B cell (primary cell): ENCODE results near the gene CADM1. TPM values are rescaled to one million over a fixed set of nuclear protein-coding genes. Genes with fewer than 3 reads are reported as not detected.

Experiments used
- ATAC-seq: fragments of 200-7000 bp; cut with Tn5 transposase; one replicate; pipeline ENCODE4 v1.10.0; 2021; ENCODE audit warnings: low read depth, mild to moderate bottlenecking, moderate number of reproducible peaks, moderate library complexity
- CTCF ChIA-PET: fragments of 350-600 bp; sonication (Branson Sonifier 250); formaldehyde crosslinking; loops from one replicate; lab custom pipeline; 2021; ENCODE audit warnings: antibody characterized with exemption, inconsistent platforms; lab: Charles Lee
- POLR2A ChIA-PET: fragments of 350-600 bp; sonication (Branson Sonifier 250); formaldehyde crosslinking; loops from one replicate; lab custom pipeline; 2021; ENCODE audit warnings: antibody characterized with exemption; lab: Charles Lee
- DNase-seq: peaks from one replicate; pipeline ENCODE4 v3.0.0; 2013
- H2AFZ ChIP-seq: 2 replicates; pipeline ENCODE4 v1.6.1; 2012; ENCODE audit warnings: mild to moderate bottlenecking, low read depth, low read length; ENCODE audit not compliant: insufficient read depth, poor library complexity, severe bottlenecking
- H3K27ac ChIP-seq, 2 donors: 1 replicate in 1 of 2; 2 replicates in 1 of 2; pipeline ENCODE4 v1.5.1; 2012 to 2013; ENCODE audit warnings: low read length in 2 of 2, mild to moderate bottlenecking in 2 of 2, moderate library complexity in 1 of 2
- H3K27me3 ChIP-seq, 4 experiments: fragments of 200-600 bp in 1 of 4; sonication (generic) in 1 of 4; replicated peaks in 1 of 4; 1 replicate in 2 of 4; 2 replicates in 2 of 4; pipeline versions ENCODE4 v1.6.1 to v1.7.0; 2013 to 2016; ENCODE audit warnings: low read length in 3 of 4, mild to moderate bottlenecking in 2 of 4, mixed read lengths in 1 of 4, moderate library complexity in 1 of 4; ENCODE audit not compliant: insufficient read depth in 4 of 4, control insufficient read depth in 3 of 4; ENCODE audit errors: control extremely low read depth in 1 of 4
- H3K36me3 ChIP-seq, 2 experiments: replicated peaks in 1 of 2; 1 replicate in 1 of 2; 2 replicates in 1 of 2; pipeline versions ENCODE4 v1.6.1 to v1.7.1; 2013; ENCODE audit warnings: low read length in 1 of 2; ENCODE audit not compliant: insufficient read depth in 2 of 2, control insufficient read depth in 1 of 2; ENCODE audit errors: control extremely low read depth in 1 of 2, extremely low read depth in 1 of 2
- H3K4me1 ChIP-seq, 2 donors: fragments of 200-600 bp in 1 of 2; sonication (generic) in 1 of 2; 1 replicate in 1 of 2; 2 replicates in 1 of 2; pipeline versions ENCODE4 v1.5.1 to v1.6.1; 2013 to 2017; ENCODE audit warnings: low read length in 2 of 2; ENCODE audit not compliant: control insufficient read depth in 2 of 2, insufficient read depth in 2 of 2
- H3K4me2 ChIP-seq: replicated peaks from 2 replicates; pipeline ENCODE3; 2012; ENCODE audit warnings: mild to moderate bottlenecking, low read depth, low read length; ENCODE audit not compliant: poor library complexity, severe bottlenecking
- H3K4me3 ChIP-seq, 5 experiments: fragments of 200-600 bp in 1 of 5; sonication (generic) in 1 of 5; 1 replicate in 3 of 5; 2 replicates in 2 of 5; pipeline versions ENCODE4 v1.5.1 to v1.7.0; 2011 to 2016; ENCODE audit warnings: low read length in 4 of 5, mild to moderate bottlenecking in 4 of 5, low read depth in 2 of 5, control low read depth in 1 of 5, moderate library complexity in 1 of 5; ENCODE audit not compliant: insufficient read depth in 1 of 5; ENCODE audit errors: control extremely low read depth in 1 of 5, extremely low read depth in 1 of 5
- H3K79me2 ChIP-seq: fragments of 200-600 bp; sonication (generic); one replicate; pipeline ENCODE4 v1.6.0; 2016; ENCODE audit warnings: low read length; ENCODE audit not compliant: control insufficient read depth, insufficient read depth
- H3K9ac ChIP-seq: fragments of 200-600 bp; sonication (generic); 2 replicates; pipeline ENCODE4 v1.6.1; 2017; ENCODE audit warnings: mild to moderate bottlenecking, low read length, moderate library complexity
- H3K9me3 ChIP-seq, 3 donors: one replicate each; pipeline versions ENCODE4 v1.6.1 to v1.7.1; 2013; ENCODE audit warnings: low read length in 2 of 3; ENCODE audit not compliant: control insufficient read depth in 2 of 3, insufficient read depth in 1 of 3; ENCODE audit errors: control extremely low read depth in 1 of 3
- H4K20me1 ChIP-seq: 2 replicates; pipeline ENCODE4 v1.6.0; 2012; ENCODE audit warnings: mild to moderate bottlenecking, low read length; ENCODE audit not compliant: insufficient read depth, control insufficient read depth, poor library complexity, severe bottlenecking
- H3K27ac Mint-ChIP-seq: one replicate; pipeline ENCODE4 v1.8.0; 2021; ENCODE audit warnings: mixed read lengths
- H3K27me3 Mint-ChIP-seq: one replicate; pipeline ENCODE4 v1.8.0; 2021; ENCODE audit warnings: mixed read lengths
- H3K4me1 Mint-ChIP-seq: one replicate; pipeline ENCODE4 v1.8.0; 2021; ENCODE audit warnings: mixed read lengths
- H3K4me3 Mint-ChIP-seq: one replicate; pipeline ENCODE4 v1.8.0; 2021; ENCODE audit warnings: mixed read lengths
- H3K9me3 Mint-ChIP-seq: one replicate; pipeline ENCODE4 v1.8.0; 2022; ENCODE audit warnings: mixed read lengths; ENCODE audit not compliant: insufficient read depth
- EZH2 ChIP-seq: IDR thresholded peaks from 2 replicates; pipeline ENCODE4 v1.6.1; 2012; ENCODE audit warnings: borderline replicate concordance, low read depth, mild to moderate bottlenecking, moderate library complexity, low read length; ENCODE audit not compliant: insufficient read depth, poor library complexity, severe bottlenecking
- WGBS: methylation state at CpG from one replicate; pipeline ENCODE4 v1.1.5; 2013; ENCODE audit warnings: missing lambda C conversion rate; ENCODE audit not compliant: insufficient coverage; 5-methylcytosine and 5-hydroxymethylcytosine counted together
- intact Hi-C: fragments of 100-400 bp; cut with micrococcal nuclease; formaldehyde crosslinking; loops from one replicate; pipeline ENCODE4 v1.10.0; 2022
- polyA plus RNA-seq: library from polyadenylated mRNA; depleted of rRNA; stranded (reverse); fragments of >200 nt; gene quantifications from 2 replicates; pipeline ENCODE4 v1.2.3, GENCODE V29; 2012
- total RNA-seq, 2 donors: library from RNA; stranded (reverse); fragments of 120-200 nt in 1 of 2; gene quantifications; 1 replicate in 1 of 2; 2 replicates in 1 of 2; pipeline versions ENCODE4 v1.2.3 to v1.2.4, GENCODE V29; 2013 to 2022
- TF ChIP-seq, protein P1 (sequence below): fragments of 200-600 bp; IDR thresholded peaks from one replicate; pipeline ENCODE4 v1.8.0; 2022; ENCODE audit warnings: antibody characterized with exemption, mild to moderate bottlenecking

The CADM1 gene
- total and polyA plus RNA-seq, 2 donors (not counting 1 experiment from before 2014, with no cell fraction given): 0.43 to 0.49 TPM

DNA sequence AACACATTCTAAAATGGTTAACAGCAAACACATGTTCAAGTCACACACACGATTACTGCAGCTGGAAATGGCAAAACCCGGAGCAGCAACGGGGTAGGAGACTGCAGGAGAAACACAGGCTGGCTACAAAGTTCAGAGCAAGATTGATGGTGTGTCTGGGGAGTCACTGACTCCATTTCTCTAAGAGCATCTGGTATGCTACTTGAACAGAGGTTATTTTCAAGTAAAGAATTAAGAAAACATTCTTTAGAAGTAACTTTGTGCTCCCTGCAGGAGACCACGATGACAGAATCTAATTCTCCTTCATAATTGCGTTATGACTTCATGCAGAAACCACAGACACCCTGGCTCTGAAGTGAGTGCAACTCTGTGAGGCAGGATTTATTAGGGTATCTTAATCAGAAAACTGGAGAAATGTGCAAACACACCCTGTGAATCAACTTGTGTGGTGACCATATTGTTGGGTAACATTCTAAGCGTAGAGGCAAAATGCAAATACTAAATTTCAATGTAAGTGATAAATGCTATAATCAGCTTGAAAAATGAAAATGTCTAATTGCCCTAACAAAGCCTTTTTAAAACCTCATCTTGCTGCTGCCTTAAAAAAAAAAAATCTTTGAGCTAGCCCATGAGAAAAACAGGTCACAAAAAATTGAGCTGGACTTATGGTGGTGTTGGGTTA is 303.0 kb downstream of the CADM1 start:
- Histone ChIP-seq H3K4me3 (no peak overlapping the region), H3K27ac (no peak overlapping the region), H3K9ac (no peak overlapping the region), H3K4me1 (no peaks in the 10 kb centered on the region), H2AFZ (no peak overlapping the region), H3K4me2 (no peak overlapping the region), H3K79me2 (no peaks in the 10 kb centered on the region), H3K9me3 (no peaks in the 10 kb centered on the region), H3K36me3 (no peaks in the 10 kb centered on the region), H3K27me3 (no peaks in the 10 kb centered on the region), H4K20me1 (no peaks in the 10 kb centered on the region)
- no peak overlapping the region for H3K4me3 Mint-ChIP-seq
- DNase-seq (no peak), ATAC-seq (no peak)
- ChIA-PET CTCF (no interaction called here), POLR2A (no interaction called here)
- no peaks in the 10 kb centered on the region for H3K27me3 Mint-ChIP-seq
- intact Hi-C loops: no loop called here
- no peaks in the 10 kb centered on the region for H3K9me3 Mint-ChIP-seq
- H3K4me1 Mint-ChIP-seq: no peaks in the 10 kb centered on the region
- TF ChIP-seq, protein P1, sequence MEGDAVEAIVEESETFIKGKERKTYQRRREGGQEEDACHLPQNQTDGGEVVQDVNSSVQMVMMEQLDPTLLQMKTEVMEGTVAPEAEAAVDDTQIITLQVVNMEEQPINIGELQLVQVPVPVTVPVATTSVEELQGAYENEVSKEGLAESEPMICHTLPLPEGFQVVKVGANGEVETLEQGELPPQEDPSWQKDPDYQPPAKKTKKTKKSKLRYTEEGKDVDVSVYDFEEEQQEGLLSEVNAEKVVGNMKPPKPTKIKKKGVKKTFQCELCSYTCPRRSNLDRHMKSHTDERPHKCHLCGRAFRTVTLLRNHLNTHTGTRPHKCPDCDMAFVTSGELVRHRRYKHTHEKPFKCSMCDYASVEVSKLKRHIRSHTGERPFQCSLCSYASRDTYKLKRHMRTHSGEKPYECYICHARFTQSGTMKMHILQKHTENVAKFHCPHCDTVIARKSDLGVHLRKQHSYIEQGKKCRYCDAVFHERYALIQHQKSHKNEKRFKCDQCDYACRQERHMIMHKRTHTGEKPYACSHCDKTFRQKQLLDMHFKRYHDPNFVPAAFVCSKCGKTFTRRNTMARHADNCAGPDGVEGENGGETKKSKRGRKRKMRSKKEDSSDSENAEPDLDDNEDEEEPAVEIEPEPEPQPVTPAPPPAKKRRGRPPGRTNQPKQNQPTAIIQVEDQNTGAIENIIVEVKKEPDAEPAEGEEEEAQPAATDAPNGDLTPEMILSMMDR: no peak
- no peak for TF ChIP-seq EZH2
- no CpG with 5 or more reads among the region's 6 CpGs for WGBS
- H3K27ac Mint-ChIP-seq: no peak overlapping the region

DNA sequence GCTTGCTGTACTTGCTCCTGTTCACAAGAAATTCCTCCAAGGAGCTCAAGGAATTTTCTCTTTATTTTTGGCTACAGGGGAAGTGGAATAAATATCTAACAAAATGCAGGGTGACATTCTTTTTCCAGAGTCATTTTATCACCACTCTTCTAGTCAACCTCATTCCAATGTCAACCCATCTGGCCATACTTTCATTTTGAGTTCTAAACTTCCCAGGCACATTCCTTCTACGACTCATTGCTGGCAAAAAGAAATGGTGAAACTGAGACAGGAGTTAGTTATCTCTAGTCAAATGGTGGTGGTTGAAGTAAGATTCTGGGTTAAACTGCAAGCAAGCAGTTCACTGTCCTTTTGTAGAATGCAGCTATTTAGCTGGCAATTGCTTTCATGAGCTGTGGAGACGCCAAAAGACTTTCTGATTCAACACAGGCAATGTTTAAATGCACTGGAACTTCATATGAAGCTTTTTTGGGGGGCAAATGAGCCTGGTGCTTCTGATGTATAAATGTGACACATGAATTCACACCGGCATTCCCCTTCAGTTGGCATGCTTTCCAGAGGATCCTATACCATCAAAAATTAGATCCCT is 304.6 kb downstream of the CADM1 start:
- Histone ChIP-seq H4K20me1 (no peaks in the 10 kb centered on the region), H3K27me3 (no peaks in the 10 kb centered on the region), H3K4me3 (no peak overlapping the region), H3K9me3 (no peaks in the 10 kb centered on the region), H3K27ac (no peak overlapping the region), H3K79me2 (no peaks in the 10 kb centered on the region), H3K36me3 (no peaks in the 10 kb centered on the region), H3K9ac (no peak overlapping the region), H3K4me1 (no peaks in the 10 kb centered on the region), H2AFZ (no peak overlapping the region), H3K4me2 (no peak overlapping the region)
- POLR2A ChIA-PET: no interaction called here
- Mint-ChIP-seq H3K27ac (no peak overlapping the region), H3K27me3 (no peaks in the 10 kb centered on the region), H3K4me3 (no peak overlapping the region), H3K9me3 (no peaks in the 10 kb centered on the region), H3K4me1 (peaks cover 1% of the 10 kb centered on the region)
- intact Hi-C loops: no loop called here
- ATAC-seq: no peak
- 50% methylated on average over 1 of the region's 3 CpGs for WGBS
- CTCF ChIA-PET: interaction anchor here (1.2 kb wide), 1 partner anchor 11 kb away, joined by 3 read pairs; no protein-coding TSS in a partner anchor
- no peak for DNase-seq
- TF ChIP-seq, protein P1: no peak
- no peak for TF ChIP-seq EZH2
